ENCODE data around the gene PLCB1.

The PLCB1 gene

GRCh38 chr20:8534368-8535160 lies 402.5 kb downstream of the PLCB1 start:
- Histone ChIP-seq H3K79me2 (ENCODE audit: control insufficient read depth, insufficient read depth, low read length, poor library complexity) (no peaks in the 10 kb centered on the region), H2BK12ac (ENCODE audit: low read length) (no peak overlapping the region), H3K4ac (ENCODE audit: low read depth, low read length) (no peak overlapping the region), H3K4me3 (ENCODE audit: low read depth, low read length) (no peak overlapping the region), H3K27me3 (ENCODE audit: insufficient read depth, low read length) (no peaks in the 10 kb centered on the region), H3K4me2 (ENCODE audit: low read length) (no peak overlapping the region), H4K12ac (ENCODE audit: low read depth, low read length) (no peak overlapping the region), H3K18ac (ENCODE audit: low read length) (no peak overlapping the region), H2AK5ac (ENCODE audit: low read length) (no peak overlapping the region), H3K14ac (ENCODE audit: low read length) (no peak overlapping the region), H3K9ac (ENCODE audit: low read length) (no peak overlapping the region), H3K4me1 (ENCODE audit: control insufficient read depth in 1 of 2, insufficient read depth in 2 of 2, low read length in 2 of 2) (no peaks in the 10 kb centered on the region), H3K27ac (ENCODE audit: low read depth, low read length) (no peak overlapping the region), H2BK120ac (ENCODE audit: insufficient read depth, low read length, poor library complexity) (no peak overlapping the region), H4K91ac (ENCODE audit: low read depth, low read length) (no peak overlapping the region), H3K9me3 (ENCODE audit: insufficient read depth, low read depth, low read length) (no peaks in the 10 kb centered on the region), H4K8ac (ENCODE audit: low read depth, low read length) (no peak overlapping the region), H3K36me3 (ENCODE audit: control insufficient read depth in 1 of 2, insufficient read depth in 2 of 2, low read length in 2 of 2) (no peaks in the 10 kb centered on the region), H2AFZ (ENCODE audit: insufficient read depth, low read length, poor library complexity) (no peak overlapping the region), H3K79me1 (ENCODE audit: low read length) (no peaks in the 10 kb centered on the region), H2BK5ac (ENCODE audit: low read depth, low read length, poor library complexity) (no peak overlapping the region), H3K23ac (ENCODE audit: low read length) (no peak overlapping the region)
- WGBS (ENCODE audit: extremely low coverage, insufficient coverage, insufficient read length) = no CpG with 5 or more reads among the region's 5 CpGs
- no peak for DNase-seq

GRCh38 chr20:8535403-8536261 lies 403.6 kb downstream of the PLCB1 start:
- H3K36me3 ChIP-seq (ENCODE audit: control insufficient read depth in 1 of 2, insufficient read depth in 2 of 2, low read length in 2 of 2) = no peaks in the 10 kb centered on the region
- H4K8ac ChIP-seq (ENCODE audit: low read depth, low read length) = no peak overlapping the region
- H3K27me3 ChIP-seq (ENCODE audit: insufficient read depth, low read length) = no peaks in the 10 kb centered on the region
- no peak overlapping the region for H2BK12ac ChIP-seq (ENCODE audit: low read length)
- no peaks in the 10 kb centered on the region for H3K9me3 ChIP-seq (ENCODE audit: insufficient read depth, low read depth, low read length)
- no peak overlapping the region for H3K9ac ChIP-seq (ENCODE audit: low read length)
- H3K79me2 ChIP-seq (ENCODE audit: control insufficient read depth, insufficient read depth, low read length, poor library complexity) = no peaks in the 10 kb centered on the region
- DNase-seq = no peak
- no peak overlapping the region for H4K91ac ChIP-seq (ENCODE audit: low read depth, low read length)
- H2BK5ac ChIP-seq (ENCODE audit: low read depth, low read length, poor library complexity) = no peak overlapping the region
- H3K18ac ChIP-seq (ENCODE audit: low read length) = no peak overlapping the region
- H3K4ac ChIP-seq (ENCODE audit: low read depth, low read length) = no peak overlapping the region
- no CpG with 5 or more reads among the region's 3 CpGs for WGBS (ENCODE audit: extremely low coverage, insufficient coverage, insufficient read length)
- H2BK120ac ChIP-seq (ENCODE audit: insufficient read depth, low read length, poor library complexity) = no peak overlapping the region
- H2AFZ ChIP-seq (ENCODE audit: insufficient read depth, low read length, poor library complexity) = no peak overlapping the region
- H4K12ac ChIP-seq (ENCODE audit: low read depth, low read length) = no peak overlapping the region
- H3K4me2 ChIP-seq (ENCODE audit: low read length) = no peak overlapping the region
- H3K4me1 ChIP-seq (ENCODE audit: control insufficient read depth in 1 of 2, insufficient read depth in 2 of 2, low read length in 2 of 2) = no peaks in the 10 kb centered on the region
- H3K79me1 ChIP-seq (ENCODE audit: low read length) = no peaks in the 10 kb centered on the region
- H2AK5ac ChIP-seq (ENCODE audit: low read length) = no peak overlapping the region
- no peak overlapping the region for H3K4me3 ChIP-seq (ENCODE audit: low read depth, low read length)
- no peak overlapping the region for H3K23ac ChIP-seq (ENCODE audit: low read length)
- no peak overlapping the region for H3K27ac ChIP-seq (ENCODE audit: low read depth, low read length)
- no peak overlapping the region for H3K14ac ChIP-seq (ENCODE audit: low read length)

GRCh38 chr20:8536262-8536618 lies 404.2 kb downstream of the PLCB1 start:
- Histone ChIP-seq H3K4me3 (ENCODE audit: low read depth, low read length) (no peak overlapping the region), H4K91ac (ENCODE audit: low read depth, low read length) (no peak overlapping the region), H3K14ac (ENCODE audit: low read length) (no peak overlapping the region), H3K36me3 (ENCODE audit: control insufficient read depth in 1 of 2, insufficient read depth in 2 of 2, low read length in 2 of 2) (no peaks in the 10 kb centered on the region), H3K9me3 (ENCODE audit: insufficient read depth, low read depth, low read length) (no peaks in the 10 kb centered on the region), H3K18ac (ENCODE audit: low read length) (no peak overlapping the region), H3K4me1 (ENCODE audit: control insufficient read depth in 1 of 2, insufficient read depth in 2 of 2, low read length in 2 of 2) (no peaks in the 10 kb centered on the region), H4K8ac (ENCODE audit: low read depth, low read length) (no peak overlapping the region), H2AK5ac (ENCODE audit: low read length) (no peak overlapping the region), H2BK5ac (ENCODE audit: low read depth, low read length, poor library complexity) (no peak overlapping the region), H3K27me3 (ENCODE audit: insufficient read depth, low read length) (no peaks in the 10 kb centered on the region), H2AFZ (ENCODE audit: insufficient read depth, low read length, poor library complexity) (no peak overlapping the region), H3K79me2 (ENCODE audit: control insufficient read depth, insufficient read depth, low read length, poor library complexity) (no peaks in the 10 kb centered on the region), H3K27ac (ENCODE audit: low read depth, low read length) (no peak overlapping the region), H2BK120ac (ENCODE audit: insufficient read depth, low read length, poor library complexity) (no peak overlapping the region), H2BK12ac (ENCODE audit: low read length) (no peak overlapping the region), H4K12ac (ENCODE audit: low read depth, low read length) (no peak overlapping the region), H3K4me2 (ENCODE audit: low read length) (no peak overlapping the region), H3K23ac (ENCODE audit: low read length) (no peak overlapping the region), H3K79me1 (ENCODE audit: low read length) (no peaks in the 10 kb centered on the region), H3K4ac (ENCODE audit: low read depth, low read length) (no peak overlapping the region), H3K9ac (ENCODE audit: low read length) (no peak overlapping the region)
- no CpG with 5 or more reads among the region's 5 CpGs for WGBS (ENCODE audit: extremely low coverage, insufficient coverage, insufficient read length)
- no peak for DNase-seq

GRCh38 chr20:8540466-8540865 lies 408.4 kb downstream of the PLCB1 start:
- Histone ChIP-seq H3K79me2 (ENCODE audit: control insufficient read depth, insufficient read depth, low read length, poor library complexity) (no peaks in the 10 kb centered on the region), H2AFZ (ENCODE audit: insufficient read depth, low read length, poor library complexity) (no peak overlapping the region), H3K4me1 (ENCODE audit: control insufficient read depth in 1 of 2, insufficient read depth in 2 of 2, low read length in 2 of 2) (no peaks in the 10 kb centered on the region), H3K36me3 (ENCODE audit: control insufficient read depth in 1 of 2, insufficient read depth in 2 of 2, low read length in 2 of 2) (no peaks in the 10 kb centered on the region), H3K4me2 (ENCODE audit: low read length) (no peak overlapping the region), H3K14ac (ENCODE audit: low read length) (no peak overlapping the region), H3K9me3 (ENCODE audit: insufficient read depth, low read depth, low read length) (no peaks in the 10 kb centered on the region), H3K27me3 (ENCODE audit: insufficient read depth, low read length) (no peaks in the 10 kb centered on the region), H4K8ac (ENCODE audit: low read depth, low read length) (no peak overlapping the region), H3K27ac (ENCODE audit: low read depth, low read length) (no peak overlapping the region), H3K4ac (ENCODE audit: low read depth, low read length) (no peak overlapping the region), H3K79me1 (ENCODE audit: low read length) (no peaks in the 10 kb centered on the region), H3K23ac (ENCODE audit: low read length) (no peak overlapping the region), H4K91ac (ENCODE audit: low read depth, low read length) (no peak overlapping the region), H2BK120ac (ENCODE audit: insufficient read depth, low read length, poor library complexity) (no peak overlapping the region), H3K18ac (ENCODE audit: low read length) (no peak overlapping the region), H3K9ac (ENCODE audit: low read length) (no peak overlapping the region), H2BK5ac (ENCODE audit: low read depth, low read length, poor library complexity) (no peak overlapping the region), H3K4me3 (ENCODE audit: low read depth, low read length) (no peak overlapping the region), H4K12ac (ENCODE audit: low read depth, low read length) (no peak overlapping the region), H2AK5ac (ENCODE audit: low read length) (no peak overlapping the region), H2BK12ac (ENCODE audit: low read length) (no peak overlapping the region)
- DNase-seq = no peak

All from trophoblast cell (in vitro differentiated cells and primary cell).